Nephron (organoid): ENCODE data around the gene TNF.

ENCODE experiments used
- H3K27ac Mint-ChIP-seq, 3 experiments: 2 replicates each; pipeline ENCODE4 v1.8.0; 2020; ENCODE audit warnings: mixed read lengths in 3 of 3, mild to moderate bottlenecking in 2 of 3, moderate library complexity in 1 of 3
- H3K27me3 Mint-ChIP-seq: 2 replicates; pipeline ENCODE4 v1.8.0; 2021; ENCODE audit warnings: low read depth, mild to moderate bottlenecking, moderate library complexity, mixed read lengths
- H3K36me3 Mint-ChIP-seq: 2 replicates; pipeline ENCODE4 v1.8.0; 2020; ENCODE audit warnings: low read depth, mixed read lengths
- H3K4me1 Mint-ChIP-seq: 2 replicates; pipeline ENCODE4 v1.8.0; 2020; ENCODE audit warnings: mixed read lengths
- H3K4me3 Mint-ChIP-seq, 3 experiments: 2 replicates each; pipeline ENCODE4 v1.8.0; 2020; ENCODE audit warnings: mild to moderate bottlenecking in 3 of 3, mixed read lengths in 3 of 3, moderate library complexity in 2 of 3
- H3K9me3 Mint-ChIP-seq: 2 replicates; pipeline ENCODE4 v1.8.0; 2020; ENCODE audit warnings: mixed read lengths
- TF ChIP-seq, protein P1 (sequence below), 3 experiments: fragments of 200-600 bp; sonication (generic); IDR thresholded peaks; one replicate each; pipeline ENCODE4 v1.5.0; 2021; ENCODE audit warnings: antibody characterized with exemption in 3 of 3; ENCODE audit not compliant: unreplicated experiment in 3 of 3

The TNF gene

DNA sequence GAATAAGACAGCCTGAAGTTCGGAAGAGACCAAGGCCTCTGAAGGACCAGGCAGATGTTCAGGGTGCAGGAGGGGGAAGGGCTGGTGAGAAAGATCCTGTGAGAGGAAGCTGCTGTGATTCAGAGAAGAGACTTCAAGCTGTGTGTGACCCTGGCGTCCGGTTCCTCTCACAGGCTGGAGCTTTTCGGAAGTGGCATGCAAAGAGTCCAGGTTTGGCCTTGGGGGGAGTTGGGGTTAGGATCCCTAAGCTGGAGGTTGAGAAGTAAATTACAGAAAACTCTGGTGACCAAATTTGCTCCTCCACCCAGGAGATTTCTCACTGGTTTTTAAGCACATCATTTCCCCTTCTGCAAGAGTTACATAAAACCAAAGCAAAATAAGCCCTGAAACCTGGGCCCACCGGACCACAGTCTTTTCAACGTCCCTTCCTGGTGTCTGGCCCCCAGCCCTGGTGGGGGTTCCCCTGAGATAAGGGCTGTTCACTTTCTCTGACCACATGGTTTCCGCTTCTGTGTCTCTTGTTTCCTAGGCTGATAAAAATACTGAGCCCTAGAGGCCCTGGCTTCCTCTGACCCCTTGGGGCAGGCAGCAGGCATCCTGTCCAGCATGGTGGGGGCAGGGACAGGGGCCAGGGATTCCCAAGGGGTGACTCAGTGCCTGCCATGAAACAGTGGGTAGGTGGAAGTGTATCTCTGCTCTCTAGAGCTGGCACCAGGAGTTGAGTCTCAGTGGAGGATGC lies 15.2 kb upstream of the TNF start:
- peaks cover 31% of the 10 kb centered on the region for H3K36me3 Mint-ChIP-seq
- H3K9me3 Mint-ChIP-seq = no peaks in the 10 kb centered on the region
- no peak overlapping the region for H3K4me3 Mint-ChIP-seq
- no peaks in the 10 kb centered on the region for H3K27me3 Mint-ChIP-seq
- peak overlapping the region; percentile 1 to 25 (median 4) for H3K27ac Mint-ChIP-seq
- TF ChIP-seq, protein P1, sequence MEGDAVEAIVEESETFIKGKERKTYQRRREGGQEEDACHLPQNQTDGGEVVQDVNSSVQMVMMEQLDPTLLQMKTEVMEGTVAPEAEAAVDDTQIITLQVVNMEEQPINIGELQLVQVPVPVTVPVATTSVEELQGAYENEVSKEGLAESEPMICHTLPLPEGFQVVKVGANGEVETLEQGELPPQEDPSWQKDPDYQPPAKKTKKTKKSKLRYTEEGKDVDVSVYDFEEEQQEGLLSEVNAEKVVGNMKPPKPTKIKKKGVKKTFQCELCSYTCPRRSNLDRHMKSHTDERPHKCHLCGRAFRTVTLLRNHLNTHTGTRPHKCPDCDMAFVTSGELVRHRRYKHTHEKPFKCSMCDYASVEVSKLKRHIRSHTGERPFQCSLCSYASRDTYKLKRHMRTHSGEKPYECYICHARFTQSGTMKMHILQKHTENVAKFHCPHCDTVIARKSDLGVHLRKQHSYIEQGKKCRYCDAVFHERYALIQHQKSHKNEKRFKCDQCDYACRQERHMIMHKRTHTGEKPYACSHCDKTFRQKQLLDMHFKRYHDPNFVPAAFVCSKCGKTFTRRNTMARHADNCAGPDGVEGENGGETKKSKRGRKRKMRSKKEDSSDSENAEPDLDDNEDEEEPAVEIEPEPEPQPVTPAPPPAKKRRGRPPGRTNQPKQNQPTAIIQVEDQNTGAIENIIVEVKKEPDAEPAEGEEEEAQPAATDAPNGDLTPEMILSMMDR (IDR thresholded peaks at IDR 0.05; ENCODE audit: unreplicated experiment in 3 of 3) = no peak
- H3K4me1 Mint-ChIP-seq = no peaks in the 10 kb centered on the region

DNA sequence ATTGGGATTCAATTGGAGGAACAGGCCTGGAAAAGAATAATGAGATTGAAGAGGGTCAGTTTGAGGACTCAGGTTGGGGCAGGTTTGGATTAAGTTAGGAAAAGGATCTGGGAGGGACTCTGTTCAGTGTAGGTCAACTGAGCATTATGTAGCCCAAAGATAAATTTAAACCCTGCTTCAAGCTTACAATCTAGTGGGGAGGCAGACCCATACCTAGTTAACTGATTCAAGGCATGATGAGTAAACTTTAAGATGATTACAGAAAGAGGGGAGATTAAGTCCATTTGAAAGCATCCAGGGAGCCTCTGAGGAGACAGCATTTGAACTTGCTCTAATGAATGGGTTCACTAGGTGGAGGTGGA lies 14.7 kb upstream of the TNF start:
- Mint-ChIP-seq H3K9me3 (no peaks in the 10 kb centered on the region), H3K36me3 (peaks cover 31% of the 10 kb centered on the region), H3K27me3 (no peaks in the 10 kb centered on the region), H3K4me1 (no peaks in the 10 kb centered on the region), H3K4me3 (no peak overlapping the region), H3K27ac (peak overlapping the region; percentile 1 to 16 (median 4))
- TF ChIP-seq, protein P1 (IDR thresholded peaks at IDR 0.05; ENCODE audit: unreplicated experiment in 3 of 3) = no peak

DNA sequence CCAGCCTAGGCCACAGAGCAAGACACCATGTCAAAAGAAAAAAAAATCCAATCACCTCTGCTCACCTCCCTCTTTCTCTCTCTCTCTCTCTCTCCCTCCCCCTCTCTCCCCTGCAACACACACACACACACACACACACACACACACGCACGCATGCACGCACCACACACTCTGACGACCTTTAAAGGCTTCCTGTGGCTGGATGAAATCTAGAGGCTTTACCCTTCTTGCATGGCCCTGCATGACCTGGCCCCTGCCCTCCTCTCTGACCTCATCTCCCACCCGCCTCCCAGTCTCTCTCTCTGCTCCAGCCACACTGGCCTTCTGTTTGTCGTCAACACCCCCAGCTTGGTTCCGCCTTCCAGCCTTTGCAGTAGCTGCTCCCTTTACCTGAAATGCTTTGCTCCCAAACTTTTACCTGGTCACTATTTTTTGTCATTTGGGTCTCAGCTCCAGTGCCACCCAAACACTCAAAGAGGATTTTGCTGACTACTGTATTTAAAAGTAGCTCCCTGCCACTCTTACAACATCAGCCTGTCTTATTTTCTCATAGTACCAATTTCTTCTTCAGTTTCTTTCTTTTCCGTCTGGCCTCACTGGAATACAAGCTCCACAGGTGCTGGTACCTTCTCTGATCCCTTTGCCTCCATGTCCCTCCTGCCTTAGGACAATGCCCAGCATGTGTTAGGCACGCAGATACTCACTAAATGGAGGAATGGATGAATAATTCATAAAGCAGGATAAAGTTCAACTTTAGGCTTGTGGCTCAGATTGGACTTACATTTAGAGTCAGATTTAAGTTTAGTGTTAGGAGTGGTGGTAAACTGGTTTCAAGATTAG lies 7.6 kb upstream of the TNF start:
- no peaks in the 10 kb centered on the region for H3K9me3 Mint-ChIP-seq
- H3K27me3 Mint-ChIP-seq = peaks cover 16% of the 10 kb centered on the region
- no peak overlapping the region for H3K4me3 Mint-ChIP-seq
- peak overlapping the region in 1 of 3 experiments; percentile 67 for H3K27ac Mint-ChIP-seq
- TF ChIP-seq, protein P1 (IDR thresholded peaks at IDR 0.05; ENCODE audit: unreplicated experiment in 3 of 3) = no peak
- no peaks in the 10 kb centered on the region for H3K4me1 Mint-ChIP-seq
- no peaks in the 10 kb centered on the region for H3K36me3 Mint-ChIP-seq

DNA sequence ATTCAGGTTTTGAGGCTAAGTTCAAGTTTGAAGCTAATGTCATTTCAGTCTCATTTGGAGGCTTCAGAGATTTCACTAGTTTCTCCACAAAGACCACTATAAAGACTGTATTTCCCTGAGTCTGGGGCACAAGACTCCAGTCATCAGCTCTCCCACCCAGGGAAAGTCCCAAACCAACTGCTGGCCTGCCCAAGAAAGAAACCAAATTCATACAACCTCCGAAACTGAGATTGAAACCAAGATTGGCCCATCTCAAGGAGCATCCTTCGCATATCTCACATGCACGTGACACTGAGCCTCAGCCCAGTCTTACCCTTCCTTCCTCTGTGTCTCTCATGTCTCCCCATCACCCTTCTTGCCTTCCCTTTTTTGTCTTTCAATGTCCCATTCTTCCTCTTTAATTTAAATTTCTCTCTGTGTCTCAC lies 6.8 kb upstream of the TNF start:
- Mint-ChIP-seq H3K27me3 (peaks cover 19% of the 10 kb centered on the region), H3K4me3 (no peak overlapping the region), H3K4me1 (no peaks in the 10 kb centered on the region), H3K36me3 (no peaks in the 10 kb centered on the region), H3K9me3 (no peaks in the 10 kb centered on the region), H3K27ac (peak overlapping the region in 1 of 3 experiments; percentile 67)
- TF ChIP-seq, protein P1 (IDR thresholded peaks at IDR 0.05; ENCODE audit: unreplicated experiment in 3 of 3) = no peak

DNA sequence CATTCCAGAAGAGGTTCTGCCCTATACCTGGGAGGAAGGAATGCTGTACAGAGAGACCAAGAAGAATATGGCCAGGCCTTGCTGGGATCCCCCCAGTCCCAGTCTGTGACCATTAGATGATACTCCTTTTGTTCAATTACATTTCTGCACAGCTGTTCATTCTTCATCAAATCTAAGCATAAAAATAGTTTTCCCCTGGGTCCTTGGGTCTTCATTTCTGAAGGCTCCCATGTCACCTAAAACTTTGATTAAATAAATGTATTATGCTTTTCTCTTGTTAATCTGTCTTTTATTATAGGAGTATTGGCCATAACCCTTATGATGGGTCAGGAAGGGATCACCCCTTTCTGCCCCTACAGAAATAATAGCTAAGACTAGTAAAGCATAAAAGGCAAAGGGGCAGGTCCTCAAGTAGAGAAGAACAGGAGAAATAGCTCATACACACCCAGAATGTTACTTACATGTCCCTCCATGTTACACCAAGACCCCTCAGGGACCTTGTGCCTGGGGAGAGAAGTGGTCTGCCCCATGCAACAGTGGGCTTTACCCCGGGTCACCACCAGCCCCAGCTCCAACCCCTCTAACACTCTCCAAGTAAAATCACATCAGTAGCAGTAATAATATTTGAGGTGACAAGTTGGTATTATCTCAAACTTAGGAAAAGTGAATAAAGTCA lies 5.4 kb upstream of the TNF start:
- H3K4me3 Mint-ChIP-seq = no peak overlapping the region
- peaks cover 21% of the 10 kb centered on the region for H3K27me3 Mint-ChIP-seq
- no peaks in the 10 kb centered on the region for H3K36me3 Mint-ChIP-seq
- no peaks in the 10 kb centered on the region for H3K9me3 Mint-ChIP-seq
- H3K4me1 Mint-ChIP-seq = no peaks in the 10 kb centered on the region
- TF ChIP-seq, protein P1 (IDR thresholded peaks at IDR 0.05; ENCODE audit: unreplicated experiment in 3 of 3) = no peak
- H3K27ac Mint-ChIP-seq = no peak overlapping the region
